Activated naive CD4-positive, alpha-beta T cell treated with anti-CD3 and anti-CD28 coated beads for 36 hours (primary cell): ENCODE data around the gene NCBP1. TPM values are rescaled to one million over a fixed set of nuclear protein-coding genes. Genes with fewer than 3 reads are reported as not detected.
"Not testable (repeated sequence)": the region's sequence is repeated elsewhere in the genome, so short reads cannot be mapped to it uniquely, and the experiment has no call there.

Source experiments
- CTCF ChIA-PET: fragments of 350-600 bp; sonication (Branson Sonifier 250); formaldehyde crosslinking; loops from one replicate; lab custom pipeline; 2021; ENCODE audit warnings: antibody characterized with exemption; lab: Charles Lee
- DNase-seq: peaks from one replicate; pipeline ENCODE4 v3.0.0-alpha.2; 2020
- H3K27ac Mint-ChIP-seq: one replicate; pipeline ENCODE4 v1.8.0; 2021; ENCODE audit warnings: mild to moderate bottlenecking, mixed read lengths
- H3K27me3 Mint-ChIP-seq: one replicate; pipeline ENCODE4 v1.8.0; 2021; ENCODE audit warnings: low read depth, mixed read lengths
- H3K36me3 Mint-ChIP-seq: one replicate; pipeline ENCODE4 v1.8.0; 2021; ENCODE audit warnings: low read depth, mixed read lengths
- H3K4me1 Mint-ChIP-seq: one replicate; pipeline ENCODE4 v1.8.0; 2021; ENCODE audit warnings: low read depth, mixed read lengths
- H3K4me3 Mint-ChIP-seq: one replicate; pipeline ENCODE4 v1.8.0; 2021; ENCODE audit warnings: mild to moderate bottlenecking, moderate library complexity, mixed read lengths
- H3K9me3 Mint-ChIP-seq: one replicate; pipeline ENCODE4 v1.8.0; 2021; ENCODE audit warnings: mixed read lengths
- intact Hi-C: fragments of 100-400 bp; cut with micrococcal nuclease; formaldehyde crosslinking; loops from one replicate; pipeline ENCODE4 v1.15.1; 2023
- total RNA-seq, 2 experiments: library from RNA; stranded (reverse); gene quantifications; one replicate each; pipeline ENCODE4 v1.2.3, GENCODE V29; 2021

Gene NCBP1
- 10 to 100 TPM; 32.4 to 33.9 TPM for total RNA-seq

GRCh38 chr9:97632985-97633858 lies at the start of gene NCBP1, which contains the start of gene TSTD2:
Gene NCBP1, plus strand, starts transcription at chr9:97633821. Its CDS starts 61 bp downstream, at chr9:97633882.
Gene TSTD2, minus strand, starts transcription at chr9:97633368. Its CDS starts 5,806 bp downstream, at chr9:97627562.
- intact Hi-C loops = loop anchor here (1.0 to 10.0 kb wide), 14 partner anchors 15 to 1618 kb away; partner anchors contain the start of genes ANP32B, TBC1D2, TRMO and ZNF510
- Mint-ChIP-seq H3K4me3 (peak within 1 kb of the TSS; percentile 88), H3K9me3 (no peaks in the 10 kb centered on the region)

GRCh38 chr9:97584778-97585177 lies 48.8 kb upstream of the NCBP1 start:
- H3K9me3 Mint-ChIP-seq, DNase-seq, H3K36me3 Mint-ChIP-seq, H3K27ac Mint-ChIP-seq, CTCF ChIA-PET, H3K27me3 Mint-ChIP-seq, H3K4me3 Mint-ChIP-seq, intact Hi-C loops, H3K4me1 Mint-ChIP-seq: not testable (repeated sequence)

More at GRCh38 chr9:97632985-97633858, at the start of gene NCBP1, which contains the start of gene TSTD2:
- peaks cover 9% of the 10 kb centered on the region for H3K36me3 Mint-ChIP-seq
- peak within 1 kb of the TSS; percentile 97 for H3K27ac Mint-ChIP-seq
- peaks cover 53% of the 10 kb centered on the region for H3K4me1 Mint-ChIP-seq
- DNase-seq = peak; percentile 98
- no peaks in the 10 kb centered on the region for H3K27me3 Mint-ChIP-seq
- CTCF ChIA-PET = interaction anchor here (1.0 to 2.5 kb wide), 8 partner anchors 9 to 395 kb away, joined by 3 to 19 read pairs (median 4); partner anchors contain the start of gene ANP32B

GRCh38 chr9:97586909-97587308 lies 46.7 kb upstream of the NCBP1 start:
- H3K27me3 Mint-ChIP-seq, H3K27ac Mint-ChIP-seq, H3K4me1 Mint-ChIP-seq, H3K36me3 Mint-ChIP-seq, DNase-seq, intact Hi-C loops, CTCF ChIA-PET, H3K4me3 Mint-ChIP-seq, H3K9me3 Mint-ChIP-seq: not testable (repeated sequence)

GRCh38 chr9:97591535-97591934 lies 42.1 kb upstream of the NCBP1 start:
- no peak overlapping the region for H3K27ac Mint-ChIP-seq
- no peaks in the 10 kb centered on the region for H3K27me3 Mint-ChIP-seq
- no peak for DNase-seq
- H3K36me3 Mint-ChIP-seq = no peaks in the 10 kb centered on the region
- no peaks in the 10 kb centered on the region for H3K4me1 Mint-ChIP-seq
- no peak overlapping the region for H3K4me3 Mint-ChIP-seq
- CTCF ChIA-PET = no interaction called here
- no peaks in the 10 kb centered on the region for H3K9me3 Mint-ChIP-seq
- intact Hi-C loops = no loop called here

- Mint-ChIP-seq H3K36me3 (no peaks in the 10 kb centered on the region), H3K9me3 (no peaks in the 10 kb centered on the region), H3K4me3 (no peak overlapping the region), H3K27me3 (no peaks in the 10 kb centered on the region), H3K27ac (no peak overlapping the region), H3K4me1 (no peaks in the 10 kb centered on the region)
- DNase-seq = no peak
- CTCF ChIA-PET = no interaction called here
- intact Hi-C loops = no loop called here
Observed at GRCh38 chr9:97592126-97592525, 41.5 kb upstream of the NCBP1 start.

GRCh38 chr9:97593960-97594359 lies 39.7 kb upstream of the NCBP1 start:
- Mint-ChIP-seq H3K27me3 (no peaks in the 10 kb centered on the region), H3K9me3 (no peaks in the 10 kb centered on the region), H3K4me1 (peaks cover 4% of the 10 kb centered on the region), H3K27ac (no peak overlapping the region), H3K36me3 (no peaks in the 10 kb centered on the region), H3K4me3 (no peak overlapping the region)
- CTCF ChIA-PET = interaction anchor here (0.8 to 10.3 kb wide), 2 partner anchors 21 to 126 kb away, joined by 3 to 129 read pairs; no protein-coding TSS in a partner anchor
- intact Hi-C loops = no loop called here
- DNase-seq = no peak

GRCh38 chr9:97594381-97594921 lies 39.2 kb upstream of the NCBP1 start:
- no peak for DNase-seq
- Mint-ChIP-seq H3K9me3 (no peaks in the 10 kb centered on the region), H3K36me3 (no peaks in the 10 kb centered on the region), H3K4me1 (peaks cover 4% of the 10 kb centered on the region), H3K4me3 (no peak overlapping the region), H3K27ac (no peak overlapping the region), H3K27me3 (no peaks in the 10 kb centered on the region)
- intact Hi-C loops = no loop called here
- CTCF ChIA-PET = interaction anchor here (0.8 to 10.3 kb wide), 2 partner anchors 20 to 127 kb away, joined by 3 to 129 read pairs; no protein-coding TSS in a partner anchor

GRCh38 chr9:97596906-97597305 lies 36.7 kb upstream of the NCBP1 start:
- Mint-ChIP-seq H3K36me3 (no peaks in the 10 kb centered on the region), H3K27ac (no peak overlapping the region), H3K27me3 (no peaks in the 10 kb centered on the region), H3K4me3 (no peak overlapping the region), H3K4me1 (peaks cover 4% of the 10 kb centered on the region), H3K9me3 (no peaks in the 10 kb centered on the region)
- intact Hi-C loops = no loop called here
- CTCF ChIA-PET = interaction anchor here (1.1 to 10.3 kb wide), 6 partner anchors 19 to 186 kb away, joined by 3 to 129 read pairs (median 18); no protein-coding TSS in a partner anchor
- no peak for DNase-seq

GRCh38 chr9:97598461-97599288 lies 34.9 kb upstream of the NCBP1 start:
- CTCF ChIA-PET = interaction anchor here (0.7 to 10.3 kb wide), 52 partner anchors 9 to 1362 kb away, joined by 3 to 129 read pairs (median 4); partner anchors contain the start of genes NCBP1 and TSTD2
- Mint-ChIP-seq H3K9me3 (no peaks in the 10 kb centered on the region), H3K36me3 (peaks cover 4% of the 10 kb centered on the region), H3K27ac (no peak overlapping the region), H3K27me3 (no peaks in the 10 kb centered on the region), H3K4me1 (peaks cover 4% of the 10 kb centered on the region), H3K4me3 (no peak overlapping the region)
- intact Hi-C loops = loop anchor here (1.0 kb wide), 4 partner anchors 130 to 741 kb away; no protein-coding TSS in a partner anchor
- DNase-seq = peak; percentile 87

- H3K36me3 Mint-ChIP-seq = peaks cover 4% of the 10 kb centered on the region
- no peaks in the 10 kb centered on the region for H3K27me3 Mint-ChIP-seq
- H3K9me3 Mint-ChIP-seq = no peaks in the 10 kb centered on the region
- DNase-seq = no peak
- intact Hi-C loops = no loop called here
- no peak overlapping the region for H3K27ac Mint-ChIP-seq
- no peak overlapping the region for H3K4me3 Mint-ChIP-seq
- CTCF ChIA-PET = interaction anchor here (0.7 to 10.3 kb wide), 35 partner anchors 9 to 281 kb away, joined by 3 to 129 read pairs (median 6); partner anchors contain the start of genes NCBP1 and TSTD2
- H3K4me1 Mint-ChIP-seq = peaks cover 4% of the 10 kb centered on the region
Observed at GRCh38 chr9:97599314-97599846, 34.2 kb upstream of the NCBP1 start.

- DNase-seq = no peak
- peaks cover 4% of the 10 kb centered on the region for H3K4me1 Mint-ChIP-seq
- H3K27ac Mint-ChIP-seq = no peak overlapping the region
- peaks cover 4% of the 10 kb centered on the region for H3K36me3 Mint-ChIP-seq
- intact Hi-C loops = no loop called here
- no peaks in the 10 kb centered on the region for H3K9me3 Mint-ChIP-seq
- CTCF ChIA-PET = interaction anchor here (1.1 to 10.3 kb wide), 3 partner anchors 15 to 214 kb away, joined by 6 to 129 read pairs (median 21); no protein-coding TSS in a partner anchor
- H3K4me3 Mint-ChIP-seq = no peak overlapping the region
- no peaks in the 10 kb centered on the region for H3K27me3 Mint-ChIP-seq
Observed at GRCh38 chr9:97600531-97601227, 32.9 kb upstream of the NCBP1 start.
